B cell (primary cell): ENCODE results near the gene RAP1A.

ENCODE experiments used
- EZH2 ChIP-seq: IDR thresholded peaks from 2 replicates; pipeline ENCODE4 v1.6.1; 2012; ENCODE audit warnings: borderline replicate concordance, low read depth, mild to moderate bottlenecking, moderate library complexity, low read length; ENCODE audit not compliant: insufficient read depth, poor library complexity, severe bottlenecking
- TF ChIP-seq, protein P1 (sequence below): fragments of 200-600 bp; IDR thresholded peaks from one replicate; pipeline ENCODE4 v1.8.0; 2022; ENCODE audit warnings: antibody characterized with exemption, mild to moderate bottlenecking

DNA sequence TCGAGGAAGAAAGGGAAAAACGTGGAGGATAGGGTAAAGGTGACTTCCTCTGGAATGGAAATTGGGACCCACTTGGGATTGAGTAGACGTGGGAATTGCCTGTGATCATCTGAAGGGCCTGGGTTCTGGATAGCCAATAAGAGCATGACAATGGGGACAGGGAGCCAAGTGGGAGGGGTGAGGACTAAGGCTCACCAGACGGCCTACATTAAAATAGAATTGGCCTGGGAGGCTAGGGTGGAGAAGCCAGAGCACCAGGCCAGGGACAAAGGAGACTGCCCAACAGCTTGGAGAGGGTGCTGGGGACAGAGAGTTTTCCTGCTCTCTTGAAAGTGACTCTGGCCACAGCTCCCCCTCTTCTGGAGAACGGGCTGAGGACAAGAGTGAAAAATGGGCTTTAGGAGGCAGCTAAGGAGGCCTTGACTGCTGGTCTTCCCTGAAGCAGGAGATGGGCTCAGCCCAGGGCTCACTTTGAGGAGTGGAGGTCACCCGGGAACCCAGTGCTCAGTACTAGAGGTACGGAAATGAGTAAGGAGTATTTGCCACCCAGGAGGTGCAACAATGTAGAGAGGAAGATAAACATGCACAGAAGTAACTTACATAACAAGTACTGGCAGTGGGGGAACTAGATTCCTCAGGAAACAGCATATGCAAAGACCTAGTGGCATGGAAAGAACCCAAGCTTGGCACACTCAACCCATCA, 100.8 kb downstream of the RAP1A start:
- TF ChIP-seq, protein P1, sequence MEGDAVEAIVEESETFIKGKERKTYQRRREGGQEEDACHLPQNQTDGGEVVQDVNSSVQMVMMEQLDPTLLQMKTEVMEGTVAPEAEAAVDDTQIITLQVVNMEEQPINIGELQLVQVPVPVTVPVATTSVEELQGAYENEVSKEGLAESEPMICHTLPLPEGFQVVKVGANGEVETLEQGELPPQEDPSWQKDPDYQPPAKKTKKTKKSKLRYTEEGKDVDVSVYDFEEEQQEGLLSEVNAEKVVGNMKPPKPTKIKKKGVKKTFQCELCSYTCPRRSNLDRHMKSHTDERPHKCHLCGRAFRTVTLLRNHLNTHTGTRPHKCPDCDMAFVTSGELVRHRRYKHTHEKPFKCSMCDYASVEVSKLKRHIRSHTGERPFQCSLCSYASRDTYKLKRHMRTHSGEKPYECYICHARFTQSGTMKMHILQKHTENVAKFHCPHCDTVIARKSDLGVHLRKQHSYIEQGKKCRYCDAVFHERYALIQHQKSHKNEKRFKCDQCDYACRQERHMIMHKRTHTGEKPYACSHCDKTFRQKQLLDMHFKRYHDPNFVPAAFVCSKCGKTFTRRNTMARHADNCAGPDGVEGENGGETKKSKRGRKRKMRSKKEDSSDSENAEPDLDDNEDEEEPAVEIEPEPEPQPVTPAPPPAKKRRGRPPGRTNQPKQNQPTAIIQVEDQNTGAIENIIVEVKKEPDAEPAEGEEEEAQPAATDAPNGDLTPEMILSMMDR, result no peak
- TF ChIP-seq EZH2, result no peak
